Measurements from ENCODE around the gene CYP1A2.

CYP1A2 gene

DNA sequence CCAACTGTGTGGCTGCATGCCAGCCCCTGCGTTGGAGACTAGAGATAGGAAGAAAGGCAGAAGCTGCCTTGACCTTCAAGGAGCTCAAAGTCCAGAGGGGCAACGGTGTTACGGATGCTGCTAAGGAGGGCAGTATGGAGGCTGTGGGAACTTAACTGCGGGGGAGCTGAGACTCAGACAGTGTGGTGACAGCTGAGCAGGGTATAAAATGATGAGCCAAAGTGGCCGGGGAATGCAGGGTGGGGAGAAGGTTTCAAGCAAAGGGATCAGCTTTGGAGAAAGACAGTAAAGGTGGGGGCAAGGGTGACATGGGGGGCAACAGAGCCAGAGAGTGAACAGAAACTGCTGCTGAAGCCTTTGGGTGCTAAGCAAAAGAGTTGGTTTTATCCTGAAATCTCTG is 6.2 kb upstream of the CYP1A2 start:
- no peak for DNase-seq

DNA sequence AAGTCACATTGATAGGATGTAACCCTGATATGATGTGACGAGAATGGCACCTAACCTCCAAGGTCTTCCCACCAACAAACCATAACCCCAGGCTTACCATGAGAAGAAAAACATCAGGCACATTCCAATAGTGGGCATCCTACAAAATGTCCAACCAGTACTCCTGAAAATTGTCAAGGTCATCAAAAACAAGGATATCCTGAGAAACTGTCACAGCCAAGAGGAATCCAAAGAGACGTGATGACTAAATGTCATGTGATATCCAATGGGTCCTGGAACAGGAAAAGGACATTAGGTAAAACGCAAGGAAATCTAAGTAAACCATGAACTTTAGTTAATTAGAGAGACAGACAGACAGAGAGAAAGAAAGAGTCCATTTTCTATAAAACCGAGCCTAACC is 2.3 kb upstream of the CYP1A2 start:
- DNase-seq, result no peak

GRCh38 chr15:74749832-74750231 is 1.2 kb downstream of the CYP1A2 start:
- DNase-seq, result no peak

GRCh38 chr15:74750751-74751150 is 2.1 kb downstream of the CYP1A2 start:
- DNase-seq, result no peak

GRCh38 chr15:74752011-74752410 is 3.4 kb downstream of the CYP1A2 start:
- DNase-seq, result no peak

DNA sequence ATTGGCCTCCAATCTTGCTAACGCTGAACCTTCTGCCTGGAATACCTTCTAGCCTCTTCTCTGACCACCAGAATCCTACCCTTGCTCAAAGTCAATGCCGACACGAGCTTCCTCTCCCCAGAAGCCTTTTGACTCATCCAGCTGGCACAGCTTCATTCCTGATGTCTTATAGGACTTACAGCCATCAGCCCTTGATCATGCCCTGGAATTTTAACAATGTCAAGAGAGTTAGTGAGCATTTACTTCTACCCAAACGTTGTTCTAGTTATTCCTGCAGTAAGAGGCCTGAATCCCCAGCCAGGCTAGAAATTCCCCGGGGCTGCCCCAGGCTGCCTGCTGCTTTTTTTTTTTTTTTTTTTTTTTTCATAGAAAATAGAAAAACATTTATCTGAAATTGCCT is 3.9 kb downstream of the CYP1A2 start:
- no peak for DNase-seq

GRCh38 chr15:74754593-74755215 is 6.1 kb downstream of the CYP1A2 start:
- DNase-seq, result no peak

DNA sequence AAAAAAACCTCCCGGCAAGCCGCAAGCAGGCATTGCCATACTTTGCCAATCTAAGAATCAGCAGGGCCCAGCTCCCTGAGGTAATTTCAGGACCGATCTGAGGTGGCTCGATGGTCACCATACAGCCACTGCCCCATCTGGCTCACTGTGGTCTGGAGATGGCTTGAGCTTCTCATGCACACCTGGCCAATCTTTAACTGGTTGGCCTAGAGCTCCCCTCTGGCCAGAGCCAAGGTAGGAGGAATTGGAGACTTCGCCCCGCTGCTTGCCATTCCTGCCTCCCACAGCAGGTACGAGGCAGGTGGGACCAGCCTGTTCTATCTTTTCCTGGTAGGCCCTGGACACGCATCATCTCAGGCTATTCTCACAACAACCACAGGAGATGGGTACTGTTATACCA is 10.1 kb downstream of the CYP1A2 start:
- DNase-seq, result no peak

DNA sequence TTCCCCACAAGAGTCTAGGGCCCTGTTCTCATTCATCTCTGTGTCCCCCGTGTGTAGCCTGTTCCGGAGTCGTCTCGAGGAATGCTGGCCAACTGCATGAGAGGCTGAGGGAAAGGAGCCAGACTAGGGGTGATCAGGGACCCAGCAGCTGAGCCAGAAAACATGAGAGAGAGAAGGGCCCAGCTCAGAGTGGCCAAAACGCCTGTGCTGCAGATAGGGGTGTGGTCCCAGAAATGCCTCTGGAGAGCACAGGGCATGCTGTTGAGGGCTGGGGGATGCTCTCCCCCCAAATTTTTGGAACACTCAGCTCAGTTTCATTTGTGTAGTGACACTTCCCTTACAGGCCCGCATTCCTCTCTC is 14.1 kb downstream of the CYP1A2 start:
- DNase-seq, result no peak

DNA sequence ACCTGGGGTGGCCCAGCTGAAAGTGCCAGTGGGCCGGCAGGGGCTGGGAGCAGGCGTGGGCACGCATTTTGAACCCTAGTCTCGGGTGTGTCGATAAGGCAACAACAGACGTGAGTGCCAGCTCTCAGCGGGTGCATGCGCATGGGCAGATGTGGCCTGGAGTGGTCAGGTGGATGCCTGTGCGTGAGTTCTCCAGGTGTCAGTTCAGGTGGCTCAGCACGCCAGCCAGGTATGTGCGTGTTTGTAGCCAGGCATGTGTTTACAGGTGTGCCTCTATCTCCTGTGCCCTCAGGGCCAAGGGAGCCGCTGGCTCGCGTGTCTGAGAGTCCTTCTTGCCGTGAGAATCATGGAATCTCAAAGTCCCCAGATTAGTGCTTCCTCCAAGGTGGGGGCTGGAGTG is 14.8 kb downstream of the CYP1A2 start:
- DNase-seq, result no peak

GRCh38 chr15:74767167-74768098 is 18.8 kb downstream of the CYP1A2 start:
- no peak for DNase-seq

GRCh38 chr15:74768099-74768770 is 19.6 kb downstream of the CYP1A2 start:
- DNase-seq, result no peak

- peak; percentile 68 to 72 for DNase-seq
Observed at GRCh38 chr15:74768771-74769342, 20.2 kb downstream of the CYP1A2 start.

DNA sequence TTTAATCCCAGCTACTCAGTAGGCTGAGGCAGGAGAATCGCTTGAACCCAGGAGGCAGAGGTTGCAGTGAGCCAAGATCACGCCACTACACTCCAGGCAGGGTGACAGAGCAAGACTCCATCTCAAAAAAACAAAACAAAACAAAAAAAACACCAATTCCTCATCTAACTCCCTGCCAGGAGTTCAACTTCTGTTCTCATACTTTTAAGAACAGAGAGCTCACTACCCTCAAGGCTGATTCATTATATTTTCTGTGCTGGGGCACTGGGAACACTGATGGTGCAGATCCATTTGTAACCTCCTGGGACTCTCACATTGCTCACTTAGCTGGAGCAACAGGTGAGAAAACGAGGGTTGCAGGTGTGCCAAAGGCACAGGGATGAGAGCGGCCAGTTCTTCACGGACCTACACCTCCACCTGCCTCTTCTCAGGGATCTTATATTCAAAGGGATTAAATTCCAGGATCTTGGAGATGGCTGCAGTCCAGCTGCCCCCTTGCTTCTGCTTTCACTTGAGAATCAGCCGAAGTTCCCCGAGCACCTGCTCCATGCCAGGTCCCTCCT is 20.9 kb downstream of the CYP1A2 start:
- no peak for DNase-seq

- no peak for DNase-seq
Observed at GRCh38 chr15:74770211-74770903, 21.7 kb downstream of the CYP1A2 start.

DNA sequence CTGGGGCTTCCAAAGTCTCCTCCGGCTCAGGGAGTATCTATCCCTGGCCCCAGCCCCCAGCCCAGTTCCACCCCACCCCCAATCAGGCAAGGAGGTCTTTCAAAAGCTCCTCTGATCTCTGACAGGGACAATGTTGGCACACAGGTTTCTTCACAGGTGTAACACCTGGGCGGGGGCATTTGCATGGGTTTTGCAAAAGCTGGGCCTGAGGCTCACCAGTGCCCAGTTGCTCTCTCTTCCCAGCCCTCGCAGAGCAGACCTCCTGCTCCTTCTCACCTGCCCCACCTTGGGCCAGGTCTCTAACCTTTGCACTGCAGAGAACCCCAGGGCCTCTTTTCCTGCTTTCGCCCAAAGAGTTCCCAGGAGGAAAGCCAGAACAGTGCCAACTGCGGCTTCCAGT is 24.7 kb downstream of the CYP1A2 start:
- DNase-seq, result no peak

DNA sequence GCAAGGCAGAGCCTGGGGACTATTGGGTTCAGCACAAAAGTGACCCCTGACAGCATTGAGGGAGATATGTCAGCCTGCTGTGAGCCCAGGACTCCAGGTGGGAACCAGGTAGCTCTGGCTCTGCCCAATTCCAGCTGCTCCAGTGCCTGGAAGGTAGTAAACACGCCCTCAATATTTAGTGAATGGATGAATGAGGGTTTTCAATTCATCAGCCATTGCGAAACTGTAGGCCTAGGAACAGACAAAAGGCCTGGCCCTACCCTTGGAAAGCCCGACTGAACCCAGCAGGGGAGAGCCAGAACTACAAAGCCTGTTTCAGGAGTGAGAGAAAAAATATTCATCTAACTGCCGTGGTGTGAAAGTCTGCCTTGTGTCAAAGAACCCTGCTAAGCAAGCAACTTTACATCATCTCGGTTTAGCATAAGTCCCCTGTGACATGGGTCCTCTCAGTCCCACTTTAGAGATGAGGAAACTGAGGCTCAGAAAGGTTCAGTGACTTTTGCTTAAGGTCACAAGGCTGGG is 25.1 kb downstream of the CYP1A2 start:
- DNase-seq, result no peak

- no peak for DNase-seq
Observed at GRCh38 chr15:74775132-74775562, 26.5 kb downstream of the CYP1A2 start.

DNA sequence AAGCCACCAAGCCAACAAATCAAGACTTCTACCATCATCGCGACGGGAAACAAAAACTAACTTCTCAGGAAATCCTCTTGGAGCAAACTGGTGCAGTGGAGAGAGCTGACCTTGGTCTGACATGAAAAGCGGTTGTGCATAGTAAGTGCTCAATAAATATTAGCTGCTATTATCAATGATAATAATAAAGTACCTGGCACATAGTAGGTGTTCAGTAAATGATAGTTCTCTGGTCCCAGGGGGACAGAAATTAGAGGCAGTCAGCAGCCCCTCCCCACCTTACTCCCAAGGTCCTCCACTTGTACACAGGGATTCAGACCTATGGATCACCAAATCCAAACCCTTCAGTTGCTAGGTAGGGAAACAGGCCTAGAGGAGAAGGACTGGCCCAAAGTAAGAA is 27.2 kb downstream of the CYP1A2 start:
- DNase-seq, result no peak

GRCh38 chr15:74776821-74777768 is 28.4 kb downstream of the CYP1A2 start:
- DNase-seq, result peak; percentile 47 to 60

Data from stimulated activated CD4-positive, alpha-beta T cell treated with anti-CD3 and anti-CD28 coated beads, Interleukin-2, amount 100 ng/mL, for 24 hours (primary cell).